Activated T-helper 2 cell treated with anti-CD3 and anti-CD28 coated beads, Interferon-gamma antibody, Interleukin-2, Interleukin-4, amounts not matched to agents 10 μg/mL and 5 μg/mL and 100 μg/mL, durations not matched to agents 14 hours and 24 hours and 36 hours (primary cell): ENCODE results near the gene DLGAP1. TPM values are rescaled to one million over a fixed set of nuclear protein-coding genes. Genes with fewer than 3 reads are reported as not detected.

Source experiments
- DNase-seq: peaks from one replicate; pipeline ENCODE4 v3.0.0; 2021; ENCODE audit warnings: low spot score
- H3K27ac Mint-ChIP-seq: one replicate; pipeline ENCODE4 v1.8.0; 2021; ENCODE audit warnings: mixed read lengths
- H3K27me3 Mint-ChIP-seq: one replicate; pipeline ENCODE4 v1.8.0; 2021; ENCODE audit warnings: low read depth, mixed read lengths
- H3K36me3 Mint-ChIP-seq: one replicate; pipeline ENCODE4 v1.8.0; 2021; ENCODE audit warnings: low read depth, mixed read lengths
- H3K4me1 Mint-ChIP-seq: one replicate; pipeline ENCODE4 v1.8.0; 2021; ENCODE audit warnings: low read depth, mixed read lengths
- H3K4me3 Mint-ChIP-seq: one replicate; pipeline ENCODE4 v1.8.0; 2021; ENCODE audit warnings: low read depth, mild to moderate bottlenecking, moderate library complexity, mixed read lengths
- H3K9me3 Mint-ChIP-seq: one replicate; pipeline ENCODE4 v1.8.0; 2021; ENCODE audit warnings: mixed read lengths
- intact Hi-C: fragments of 100-400 bp; cut with micrococcal nuclease; formaldehyde crosslinking; loops from one replicate; pipeline ENCODE4 v1.15.1; 2023
- total RNA-seq: library from RNA; stranded (reverse); gene quantifications from 2 replicates; pipeline ENCODE4 v1.2.3, GENCODE V29; 2022

The DLGAP1 gene
- total RNA-seq, 1 donor from 2014 or later, result not detected

- Mint-ChIP-seq H3K27me3 (peaks cover 6% of the 10 kb centered on the region), H3K4me3 (no peak overlapping the region), H3K27ac (no peak overlapping the region), H3K9me3 (no peaks in the 10 kb centered on the region), H3K4me1 (no peaks in the 10 kb centered on the region), H3K36me3 (no peaks in the 10 kb centered on the region)
- no peak for DNase-seq
- intact Hi-C loops, result no loop called here
Measured at GRCh38 chr18:3889121-3889520, 566.0 kb downstream of the DLGAP1 start.

DNA sequence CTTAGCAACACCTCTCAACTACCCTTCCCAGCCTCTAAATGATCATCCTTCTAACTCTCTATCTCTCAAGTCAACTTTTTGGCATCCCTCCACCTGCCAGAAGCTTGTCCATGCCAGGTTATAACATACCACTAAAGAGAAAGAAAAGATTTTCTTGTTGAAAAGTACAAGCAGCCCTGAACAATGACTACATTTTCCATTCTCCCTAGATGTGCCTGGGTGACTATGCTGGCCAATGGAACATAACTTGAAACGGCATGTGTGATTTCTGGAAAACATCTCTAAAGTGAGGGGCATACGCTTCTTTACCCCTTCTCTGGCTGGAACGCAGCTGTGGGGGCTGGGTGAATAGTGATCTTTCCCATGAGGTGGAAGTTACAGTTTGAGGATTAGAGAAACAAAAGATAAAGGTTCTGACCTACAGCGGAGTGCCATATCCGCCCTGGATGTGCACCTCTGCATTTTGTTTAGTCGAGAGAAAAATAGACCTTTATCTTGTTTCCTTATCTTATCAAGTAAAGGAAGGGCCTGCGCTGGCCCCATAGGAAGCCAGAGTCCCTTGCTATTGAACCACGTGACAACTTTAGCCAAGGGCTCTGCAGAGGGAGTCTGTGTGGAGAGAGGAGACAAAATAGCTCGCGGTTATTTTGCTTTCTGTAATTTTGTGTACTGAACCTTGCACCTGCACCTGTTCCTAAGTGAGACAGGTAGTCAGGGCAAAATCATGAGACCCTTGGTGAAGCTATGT is 568.4 kb downstream of the DLGAP1 start:
- Mint-ChIP-seq H3K27ac (no peak overlapping the region), H3K4me3 (no peak overlapping the region), H3K4me1 (no peaks in the 10 kb centered on the region), H3K36me3 (no peaks in the 10 kb centered on the region), H3K27me3 (peaks cover 6% of the 10 kb centered on the region), H3K9me3 (no peaks in the 10 kb centered on the region)
- intact Hi-C loops, result no loop called here
- no peak for DNase-seq

DNA sequence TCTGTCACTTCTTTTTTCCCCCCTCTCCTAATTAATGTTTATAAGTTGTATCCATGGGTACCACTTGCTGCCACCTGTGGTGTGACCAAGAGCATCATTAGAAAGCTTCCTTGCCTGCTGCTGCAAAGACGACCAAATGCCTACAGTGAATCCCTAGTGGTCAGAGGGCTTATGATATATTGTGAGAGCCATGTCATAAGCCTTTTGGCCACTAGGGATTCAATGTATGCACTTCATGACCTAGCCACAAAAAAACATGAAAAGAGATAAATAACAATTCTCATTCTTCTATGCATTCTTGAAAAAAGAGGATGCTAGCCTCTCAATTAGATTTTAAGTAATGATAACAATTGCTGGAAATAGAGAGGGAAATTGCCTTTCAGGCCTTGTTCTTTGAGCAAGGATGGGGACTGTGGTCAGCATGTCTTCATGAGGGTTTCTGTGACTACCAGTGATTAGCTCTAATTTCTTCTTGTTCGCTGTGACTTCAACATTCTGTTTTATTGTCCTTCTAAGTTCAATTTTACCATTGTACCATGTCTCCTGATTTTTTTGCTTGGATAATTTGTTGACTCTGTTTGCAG is 569.8 kb downstream of the DLGAP1 start:
- H3K4me1 Mint-ChIP-seq, result no peaks in the 10 kb centered on the region
- intact Hi-C loops, result no loop called here
- H3K36me3 Mint-ChIP-seq, result no peaks in the 10 kb centered on the region
- H3K9me3 Mint-ChIP-seq, result no peaks in the 10 kb centered on the region
- peaks cover 3% of the 10 kb centered on the region for H3K27me3 Mint-ChIP-seq
- H3K27ac Mint-ChIP-seq, result no peak overlapping the region
- H3K4me3 Mint-ChIP-seq, result no peak overlapping the region
- DNase-seq, result no peak

- peaks cover 6% of the 10 kb centered on the region for H3K27me3 Mint-ChIP-seq
- no peak overlapping the region for H3K27ac Mint-ChIP-seq
- H3K9me3 Mint-ChIP-seq, result no peaks in the 10 kb centered on the region
- intact Hi-C loops, result no loop called here
- H3K36me3 Mint-ChIP-seq, result no peaks in the 10 kb centered on the region
- H3K4me1 Mint-ChIP-seq, result no peaks in the 10 kb centered on the region
- no peak overlapping the region for H3K4me3 Mint-ChIP-seq
- no peak for DNase-seq
Measured at GRCh38 chr18:3879836-3880120, 575.3 kb downstream of the DLGAP1 start.

DNA sequence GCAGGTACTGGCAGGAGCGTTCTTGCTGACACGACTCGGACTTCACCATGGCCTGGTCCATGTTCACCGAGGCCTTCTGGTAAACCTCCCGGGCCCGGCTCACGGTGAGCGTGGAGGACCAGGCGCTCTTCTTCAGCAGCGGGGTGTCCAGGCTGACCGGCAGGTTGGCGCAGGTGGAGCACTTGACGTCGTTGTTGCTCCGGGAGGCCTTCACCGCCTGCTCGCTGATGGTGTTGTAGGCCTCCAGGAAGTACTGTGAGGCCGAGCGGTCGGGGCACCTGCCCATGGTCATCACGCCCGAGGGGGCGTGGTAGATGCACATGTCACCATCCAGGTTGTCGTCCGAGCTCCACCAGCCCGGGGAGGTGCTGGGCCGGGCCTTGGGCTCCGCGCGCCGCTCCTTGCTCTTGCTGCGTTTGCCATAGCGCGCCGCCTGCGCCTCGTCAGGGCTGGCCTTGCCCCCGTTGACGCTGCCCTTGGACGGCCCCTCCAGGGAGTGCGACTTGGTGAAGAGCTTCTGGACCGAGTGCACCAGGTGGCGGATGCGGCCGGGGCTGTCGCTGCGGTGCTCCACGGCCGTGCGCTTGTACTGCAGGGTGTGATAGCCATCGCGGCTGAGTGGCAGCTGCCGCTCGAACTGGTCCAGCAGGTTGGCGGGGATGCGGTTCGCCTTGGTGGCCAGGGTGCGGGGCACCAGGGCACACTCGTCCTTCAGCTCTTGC is 575.8 kb downstream of the DLGAP1 start:
- Mint-ChIP-seq H3K4me3 (no peak overlapping the region), H3K4me1 (no peaks in the 10 kb centered on the region), H3K9me3 (no peaks in the 10 kb centered on the region), H3K36me3 (no peaks in the 10 kb centered on the region), H3K27me3 (peaks cover 6% of the 10 kb centered on the region), H3K27ac (no peak overlapping the region)
- DNase-seq, result no peak
- intact Hi-C loops, result no loop called here

GRCh38 chr18:3878401-3878800 is 576.7 kb downstream of the DLGAP1 start:
- peaks cover 14% of the 10 kb centered on the region for H3K27me3 Mint-ChIP-seq
- intact Hi-C loops, result no loop called here
- no peaks in the 10 kb centered on the region for H3K36me3 Mint-ChIP-seq
- no peak for DNase-seq
- no peak overlapping the region for H3K4me3 Mint-ChIP-seq
- H3K9me3 Mint-ChIP-seq, result no peaks in the 10 kb centered on the region
- no peaks in the 10 kb centered on the region for H3K4me1 Mint-ChIP-seq
- H3K27ac Mint-ChIP-seq, result no peak overlapping the region

DNA sequence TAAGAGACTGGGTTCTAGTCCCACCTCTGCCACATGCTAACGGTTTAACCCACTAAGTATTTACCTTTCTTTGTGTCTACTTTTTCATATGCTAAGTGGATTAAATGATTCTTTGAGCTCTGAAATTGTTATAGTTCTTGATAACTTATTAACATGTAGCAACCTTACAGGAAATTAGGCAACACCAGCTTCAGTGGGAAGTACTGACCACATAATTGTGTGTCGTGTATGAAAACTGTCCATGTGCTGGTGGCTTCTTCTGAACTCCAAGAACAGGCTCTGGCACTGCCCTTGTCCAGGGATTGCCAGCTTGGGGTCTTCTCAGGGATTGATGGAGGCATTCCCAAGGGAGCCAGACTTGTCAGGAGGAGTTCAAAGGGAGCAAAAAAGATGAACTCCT is 577.4 kb downstream of the DLGAP1 start:
- Mint-ChIP-seq H3K9me3 (no peaks in the 10 kb centered on the region), H3K4me1 (no peaks in the 10 kb centered on the region), H3K36me3 (no peaks in the 10 kb centered on the region), H3K27ac (no peak overlapping the region), H3K4me3 (no peak overlapping the region), H3K27me3 (peaks cover 22% of the 10 kb centered on the region)
- no peak for DNase-seq
- intact Hi-C loops, result no loop called here

DNA sequence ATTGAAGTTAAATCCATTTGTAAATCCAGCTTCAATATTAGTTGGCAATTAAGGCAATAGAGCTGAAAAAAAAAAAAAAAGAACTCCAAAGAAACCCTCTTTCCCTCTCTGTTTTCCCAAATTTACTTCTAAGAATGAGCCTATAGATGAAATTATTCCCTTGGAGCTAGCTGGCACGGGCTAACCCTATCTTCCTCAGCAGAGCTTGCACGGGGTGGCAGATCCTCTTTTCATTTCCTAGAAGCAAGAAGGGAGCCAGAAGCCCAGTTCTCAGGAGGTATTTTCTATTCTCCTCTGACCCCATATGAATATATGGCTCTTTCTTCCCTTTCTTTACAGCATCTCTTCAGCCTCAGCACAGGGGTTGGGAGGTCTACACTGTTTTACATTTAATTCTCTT is 579.1 kb downstream of the DLGAP1 start:
- H3K4me3 Mint-ChIP-seq, result no peak overlapping the region
- no peaks in the 10 kb centered on the region for H3K36me3 Mint-ChIP-seq
- H3K27ac Mint-ChIP-seq, result no peak overlapping the region
- intact Hi-C loops, result no loop called here
- H3K27me3 Mint-ChIP-seq, result peaks cover 25% of the 10 kb centered on the region
- H3K4me1 Mint-ChIP-seq, result no peaks in the 10 kb centered on the region
- H3K9me3 Mint-ChIP-seq, result no peaks in the 10 kb centered on the region
- DNase-seq, result no peak

DNA sequence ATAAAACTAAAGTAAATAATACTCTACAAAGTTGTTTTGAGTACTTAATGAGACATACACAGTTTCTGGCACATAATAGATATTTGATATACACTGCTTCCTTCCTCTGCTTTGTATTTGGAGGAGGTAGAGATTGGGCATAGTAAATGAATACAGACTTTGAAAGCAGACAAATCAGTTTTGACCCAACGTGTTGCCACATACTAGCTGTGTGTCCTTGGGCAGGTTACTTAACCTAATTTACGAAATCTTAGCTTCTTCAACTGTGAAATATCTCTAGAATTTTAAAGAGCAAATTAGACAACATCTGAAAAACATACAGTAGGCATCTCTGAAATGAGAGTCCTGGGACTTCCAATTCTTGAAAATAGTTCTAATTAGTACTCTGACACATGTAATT is 579.7 kb downstream of the DLGAP1 start:
- no peak for DNase-seq
- H3K36me3 Mint-ChIP-seq, result no peaks in the 10 kb centered on the region
- no peak overlapping the region for H3K4me3 Mint-ChIP-seq
- H3K27me3 Mint-ChIP-seq, result peaks cover 25% of the 10 kb centered on the region
- H3K4me1 Mint-ChIP-seq, result no peaks in the 10 kb centered on the region
- intact Hi-C loops, result no loop called here
- H3K9me3 Mint-ChIP-seq, result no peaks in the 10 kb centered on the region
- no peak overlapping the region for H3K27ac Mint-ChIP-seq

DNA sequence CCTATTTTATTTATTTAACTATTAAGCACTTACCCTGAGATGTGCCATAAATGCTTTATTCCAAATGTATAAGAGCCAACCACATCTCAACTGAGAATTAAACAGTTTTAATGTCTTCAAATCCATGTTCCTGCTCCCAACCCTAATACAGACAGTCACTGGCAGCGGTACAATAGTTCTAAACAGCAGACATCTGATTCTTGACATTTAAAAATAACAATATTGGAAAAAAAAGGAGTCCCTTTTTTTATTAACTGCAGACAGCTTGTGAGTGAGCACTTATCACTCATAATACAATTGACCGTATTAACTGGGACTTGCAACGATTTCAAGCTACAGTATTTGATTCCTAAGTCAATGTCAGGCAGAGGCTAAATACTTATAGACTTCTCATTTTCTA is 580.5 kb downstream of the DLGAP1 start:
- Mint-ChIP-seq H3K36me3 (no peaks in the 10 kb centered on the region), H3K9me3 (no peaks in the 10 kb centered on the region), H3K4me1 (no peaks in the 10 kb centered on the region), H3K27me3 (peaks cover 25% of the 10 kb centered on the region), H3K4me3 (no peak overlapping the region), H3K27ac (no peak overlapping the region)
- DNase-seq, result no peak
- intact Hi-C loops, result no loop called here

- Mint-ChIP-seq H3K4me1 (no peaks in the 10 kb centered on the region), H3K4me3 (no peak overlapping the region), H3K36me3 (no peaks in the 10 kb centered on the region), H3K9me3 (no peaks in the 10 kb centered on the region), H3K27me3 (peaks cover 25% of the 10 kb centered on the region), H3K27ac (no peak overlapping the region)
- DNase-seq, result no peak
- intact Hi-C loops, result no loop called here
Measured at GRCh38 chr18:3874125-3874524, 581.0 kb downstream of the DLGAP1 start.

GRCh38 chr18:3873698-3874097 is 581.4 kb downstream of the DLGAP1 start:
- Mint-ChIP-seq H3K9me3 (no peaks in the 10 kb centered on the region), H3K4me1 (no peaks in the 10 kb centered on the region), H3K4me3 (no peak overlapping the region), H3K27me3 (peaks cover 25% of the 10 kb centered on the region), H3K36me3 (no peaks in the 10 kb centered on the region), H3K27ac (no peak overlapping the region)
- no peak for DNase-seq
- intact Hi-C loops, result no loop called here

DNA sequence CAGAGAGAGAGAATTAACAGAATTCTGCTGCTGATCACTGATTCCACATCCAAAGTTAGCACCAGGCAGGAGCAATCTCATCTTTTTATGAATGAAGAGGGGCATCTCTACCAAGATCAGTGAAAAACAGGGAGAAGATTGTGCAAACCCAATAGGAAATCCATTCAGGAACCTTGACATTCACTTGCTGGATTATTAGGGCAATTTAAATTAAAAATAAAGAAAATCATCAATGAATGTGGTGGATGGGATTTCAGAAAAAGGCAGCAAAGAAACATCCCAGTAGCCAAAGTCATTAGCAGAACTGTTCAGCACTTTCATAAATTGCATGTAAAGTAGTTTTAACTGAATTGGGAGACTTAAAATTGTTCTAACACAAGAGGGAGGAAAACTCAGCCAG is 581.9 kb downstream of the DLGAP1 start:
- H3K36me3 Mint-ChIP-seq, result no peaks in the 10 kb centered on the region
- no peak for DNase-seq
- intact Hi-C loops, result no loop called here
- no peak overlapping the region for H3K4me3 Mint-ChIP-seq
- H3K9me3 Mint-ChIP-seq, result no peaks in the 10 kb centered on the region
- H3K4me1 Mint-ChIP-seq, result no peaks in the 10 kb centered on the region
- H3K27me3 Mint-ChIP-seq, result peaks cover 25% of the 10 kb centered on the region
- no peak overlapping the region for H3K27ac Mint-ChIP-seq
